ENCODE results near the gene JPH3.

DNA sequence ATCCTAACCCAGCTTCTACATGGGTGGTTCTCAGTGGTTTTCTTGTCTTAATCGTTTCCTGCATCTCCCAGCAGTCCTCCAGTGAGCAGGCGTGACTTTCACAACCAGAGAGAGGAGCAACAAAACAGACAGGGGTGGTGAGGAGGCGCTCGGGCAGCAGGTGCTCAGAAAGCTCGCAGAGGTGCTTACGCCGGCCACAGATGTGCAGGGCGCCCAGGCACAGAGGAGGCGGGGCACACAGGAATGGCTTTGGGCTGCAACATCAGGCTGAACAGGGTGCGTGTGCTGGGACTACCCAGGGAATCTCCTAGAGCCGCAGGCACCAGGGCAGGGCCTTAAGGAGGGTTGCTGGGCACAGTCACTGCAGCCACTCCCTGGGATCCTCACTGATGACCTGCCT lies 130.9 kb downstream of the JPH3 start:
- TF ChIP-seq EZH2 (IDR thresholded peaks at IDR 0.05; ENCODE audit: insufficient read depth, poor library complexity, severe bottlenecking) (no peak), EZH2phosphoT487 (IDR thresholded peaks at IDR 0.05; ENCODE audit: insufficient read depth, low read depth) (no peak)
